Measurements from ENCODE around the gene PTBP1. TPM values are rescaled to one million over a fixed set of nuclear protein-coding genes. Genes with fewer than 3 reads are reported as not detected.
A peak's percentile ranks its signal among the peaks of the same experiment; 100 is the strongest.

The PTBP1 gene
- total RNA-seq, 1 donor from 2014 or later, result 386 TPM

GRCh38 chr19:843180-843835, 46.1 kb downstream of the PTBP1 start:
- no peak for FAIRE-seq
- Histone ChIP-seq H3K4me1 (ENCODE audit: insufficient read depth, low read length) (no peaks in the 10 kb centered on the region), H2AFZ (ENCODE audit: low read depth, low read length) (no peak overlapping the region), H3K4me2 (ENCODE audit: low read length) (peak overlapping the region; percentile 15), H3K27ac (ENCODE audit: low read depth, low read length) (no peak overlapping the region), H3K79me2 (ENCODE audit: insufficient read depth, low read length) (no peaks in the 10 kb centered on the region), H3K4me3 (ENCODE audit: insufficient read depth, low read depth, low read length) (no peak overlapping the region), H3K27me3 (ENCODE audit: insufficient read depth, low read length) (peaks cover 22% of the 10 kb centered on the region), H4K20me1 (ENCODE audit: insufficient read depth, low read length) (no peaks in the 10 kb centered on the region), H3K36me3 (ENCODE audit: insufficient read depth, low read length) (no peaks in the 10 kb centered on the region), H3K9ac (ENCODE audit: low read length) (no peak overlapping the region), H3K9me3 (ENCODE audit: insufficient read depth, low read depth, low read length) (no peaks in the 10 kb centered on the region)
- Mint-ChIP-seq H3K4me3 (ENCODE audit: unreplicated experiment) (no peak overlapping the region), H3K36me3 (ENCODE audit: low read depth, unreplicated experiment) (no peaks in the 10 kb centered on the region), H3K9me3 (ENCODE audit: unreplicated experiment) (no peaks in the 10 kb centered on the region), H3K27me3 (ENCODE audit: low read depth, unreplicated experiment) (peaks cover 29% of the 10 kb centered on the region), H3K4me1 (ENCODE audit: low read depth, unreplicated experiment) (no peaks in the 10 kb centered on the region), H3K27ac (ENCODE audit: unreplicated experiment) (no peak overlapping the region)
- peak; percentile 78 for TF ChIP-seq EZH2 (IDR thresholded peaks at IDR 0.05; ENCODE audit: insufficient read depth, low read length)
- no peak for TF ChIP-seq CTCF (IDR thresholded peaks at IDR 0.05; ENCODE audit: insufficient read depth, low read depth, low read length)
- no peak for DNase-seq (ENCODE audit: low read depth)

- H3K4me1 ChIP-seq (ENCODE audit: insufficient read depth, low read length), result no peaks in the 10 kb centered on the region
- H3K4me2 ChIP-seq (ENCODE audit: low read length), result peak overlapping the region; percentile 15
- no peaks in the 10 kb centered on the region for H3K9me3 ChIP-seq (ENCODE audit: insufficient read depth, low read depth, low read length)
- Mint-ChIP-seq H3K9me3 (ENCODE audit: unreplicated experiment) (no peaks in the 10 kb centered on the region), H3K4me1 (ENCODE audit: low read depth, unreplicated experiment) (no peaks in the 10 kb centered on the region), H3K4me3 (ENCODE audit: unreplicated experiment) (no peak overlapping the region), H3K27me3 (ENCODE audit: low read depth, unreplicated experiment) (peaks cover 31% of the 10 kb centered on the region), H3K27ac (ENCODE audit: unreplicated experiment) (no peak overlapping the region), H3K36me3 (ENCODE audit: low read depth, unreplicated experiment) (no peaks in the 10 kb centered on the region)
- FAIRE-seq, result no peak
- no peak for DNase-seq (ENCODE audit: low read depth)
- peaks cover 22% of the 10 kb centered on the region for H3K27me3 ChIP-seq (ENCODE audit: insufficient read depth, low read length)
- no peaks in the 10 kb centered on the region for H3K79me2 ChIP-seq (ENCODE audit: insufficient read depth, low read length)
- H3K9ac ChIP-seq (ENCODE audit: low read length), result no peak overlapping the region
- H3K27ac ChIP-seq (ENCODE audit: low read depth, low read length), result no peak overlapping the region
- no peaks in the 10 kb centered on the region for H4K20me1 ChIP-seq (ENCODE audit: insufficient read depth, low read length)
- H3K36me3 ChIP-seq (ENCODE audit: insufficient read depth, low read length), result no peaks in the 10 kb centered on the region
- TF ChIP-seq EZH2 (IDR thresholded peaks at IDR 0.05; ENCODE audit: insufficient read depth, low read length) (no peak), CTCF (IDR thresholded peaks at IDR 0.05; ENCODE audit: insufficient read depth, low read depth, low read length) (no peak)
- no peak overlapping the region for H2AFZ ChIP-seq (ENCODE audit: low read depth, low read length)
- no peak overlapping the region for H3K4me3 ChIP-seq (ENCODE audit: insufficient read depth, low read depth, low read length)
Observed at GRCh38 chr19:843836-844545, 46.7 kb downstream of the PTBP1 start.

GRCh38 chr19:844546-844971, 47.3 kb downstream of the PTBP1 start:
- Mint-ChIP-seq H3K4me3 (ENCODE audit: unreplicated experiment) (no peak overlapping the region), H3K4me1 (ENCODE audit: low read depth, unreplicated experiment) (no peaks in the 10 kb centered on the region), H3K27me3 (ENCODE audit: low read depth, unreplicated experiment) (peaks cover 29% of the 10 kb centered on the region), H3K36me3 (ENCODE audit: low read depth, unreplicated experiment) (no peaks in the 10 kb centered on the region), H3K27ac (ENCODE audit: unreplicated experiment) (no peak overlapping the region), H3K9me3 (ENCODE audit: unreplicated experiment) (no peaks in the 10 kb centered on the region)
- H3K9ac ChIP-seq (ENCODE audit: low read length), result no peak overlapping the region
- no peak overlapping the region for H3K4me2 ChIP-seq (ENCODE audit: low read length)
- no peaks in the 10 kb centered on the region for H3K9me3 ChIP-seq (ENCODE audit: insufficient read depth, low read depth, low read length)
- TF ChIP-seq CTCF (IDR thresholded peaks at IDR 0.05; ENCODE audit: insufficient read depth, low read depth, low read length) (no peak), EZH2 (IDR thresholded peaks at IDR 0.05; ENCODE audit: insufficient read depth, low read length) (no peak)
- H3K27ac ChIP-seq (ENCODE audit: low read depth, low read length), result no peak overlapping the region
- H3K27me3 ChIP-seq (ENCODE audit: insufficient read depth, low read length), result peaks cover 22% of the 10 kb centered on the region
- H3K4me1 ChIP-seq (ENCODE audit: insufficient read depth, low read length), result no peaks in the 10 kb centered on the region
- FAIRE-seq (no peak), DNase-seq (ENCODE audit: low read depth) (no peak)
- no peaks in the 10 kb centered on the region for H4K20me1 ChIP-seq (ENCODE audit: insufficient read depth, low read length)
- no peak overlapping the region for H2AFZ ChIP-seq (ENCODE audit: low read depth, low read length)
- H3K36me3 ChIP-seq (ENCODE audit: insufficient read depth, low read length), result no peaks in the 10 kb centered on the region
- H3K4me3 ChIP-seq (ENCODE audit: insufficient read depth, low read depth, low read length), result no peak overlapping the region
- no peaks in the 10 kb centered on the region for H3K79me2 ChIP-seq (ENCODE audit: insufficient read depth, low read length)

Data from astrocyte (in vitro differentiated cells and primary cell).